ENCODE results near the gene PLPP4. TPM values are rescaled to one million over a fixed set of nuclear protein-coding genes. Genes with fewer than 3 reads are reported as not detected.

The PLPP4 gene
- polyA plus RNA-seq, 1 donor from 2014 or later = 4.4 TPM

- H3K4me3 ChIP-seq (ENCODE audit: low read length) = no peak overlapping the region
- no peaks in the 10 kb centered on the region for H3K79me2 ChIP-seq (replicated peaks; ENCODE audit: insufficient read depth, low read length)
- H3K4me2 ChIP-seq (ENCODE audit: low read length) = no peak overlapping the region
- TF ChIP-seq EZH2 (IDR thresholded peaks at IDR 0.05; ENCODE audit: borderline replicate concordance, insufficient read depth, low read length, poor library complexity, severe bottlenecking) (no peak), MXI1 (conservative IDR thresholded peaks at IDR 0.05; ENCODE audit: poor library complexity, severe bottlenecking) (no peak), RAD21 (conservative IDR thresholded peaks at IDR 0.05) (no peak), TAF1 (IDR thresholded peaks at IDR 0.05; ENCODE audit: low read depth) (no peak), POLR2AphosphoS5 (IDR thresholded peaks at IDR 0.05) (no peak), SMC3 (conservative IDR thresholded peaks at IDR 0.05; ENCODE audit: poor library complexity) (no peak), CTCF (IDR thresholded peaks at IDR 0.05; ENCODE audit: poor library complexity, severe bottlenecking) (no peak), REST (IDR thresholded peaks at IDR 0.05; ENCODE audit: borderline replicate concordance) (no peak), EP300 (conservative IDR thresholded peaks at IDR 0.05; ENCODE audit: poor library complexity, severe bottlenecking) (no peak)
- no peaks in the 10 kb centered on the region for H3K9me3 ChIP-seq (ENCODE audit: low read length)
- no peaks in the 10 kb centered on the region for H3K36me3 ChIP-seq (ENCODE audit: insufficient read depth, low read length)
- H3K27me3 ChIP-seq (ENCODE audit: insufficient read depth, low read depth, low read length) = no peaks in the 10 kb centered on the region
- no peak overlapping the region for H3K9ac ChIP-seq (ENCODE audit: low read length)
- H3K9me2 ChIP-seq (ENCODE audit: insufficient read depth, low read length) = no peaks in the 10 kb centered on the region
- no peaks in the 10 kb centered on the region for H4K20me1 ChIP-seq (ENCODE audit: insufficient read depth)
- no peak overlapping the region for H3K27ac ChIP-seq (ENCODE audit: low read length)
- no peak overlapping the region for H2AFZ ChIP-seq (ENCODE audit: low read depth, low read length)
- H3F3A ChIP-seq (ENCODE audit: insufficient read depth, low read length, poor library complexity, severe bottlenecking) = no peaks in the 10 kb centered on the region
Observed at GRCh38 chr10:120483651-120484301, 26.7 kb downstream of the PLPP4 start.

GRCh38 chr10:120485946-120486345 lies 28.9 kb downstream of the PLPP4 start:
- Histone ChIP-seq H3K9me3 (ENCODE audit: low read length) (no peaks in the 10 kb centered on the region), H3K4me3 (ENCODE audit: low read length) (no peak overlapping the region), H3K4me2 (ENCODE audit: low read length) (no peak overlapping the region), H3K9me2 (ENCODE audit: insufficient read depth, low read length) (no peaks in the 10 kb centered on the region), H4K20me1 (ENCODE audit: insufficient read depth) (no peaks in the 10 kb centered on the region), H3K36me3 (ENCODE audit: insufficient read depth, low read length) (no peaks in the 10 kb centered on the region), H3K27ac (ENCODE audit: low read length) (no peak overlapping the region), H3K79me2 (replicated peaks; ENCODE audit: insufficient read depth, low read length) (no peaks in the 10 kb centered on the region), H3F3A (ENCODE audit: insufficient read depth, low read length, poor library complexity, severe bottlenecking) (no peaks in the 10 kb centered on the region), H2AFZ (ENCODE audit: low read depth, low read length) (no peak overlapping the region), H3K27me3 (ENCODE audit: insufficient read depth, low read depth, low read length) (no peaks in the 10 kb centered on the region), H3K9ac (ENCODE audit: low read length) (no peak overlapping the region)
- TF ChIP-seq MXI1 (conservative IDR thresholded peaks at IDR 0.05; ENCODE audit: poor library complexity, severe bottlenecking) (no peak), EZH2 (IDR thresholded peaks at IDR 0.05; ENCODE audit: borderline replicate concordance, insufficient read depth, low read length, poor library complexity, severe bottlenecking) (no peak), POLR2AphosphoS5 (IDR thresholded peaks at IDR 0.05) (no peak), SMC3 (conservative IDR thresholded peaks at IDR 0.05; ENCODE audit: poor library complexity) (no peak), CTCF (IDR thresholded peaks at IDR 0.05; ENCODE audit: poor library complexity, severe bottlenecking) (no peak), RAD21 (conservative IDR thresholded peaks at IDR 0.05) (no peak), TAF1 (IDR thresholded peaks at IDR 0.05; ENCODE audit: low read depth) (no peak), REST (IDR thresholded peaks at IDR 0.05; ENCODE audit: borderline replicate concordance) (no peak), EP300 (conservative IDR thresholded peaks at IDR 0.05; ENCODE audit: poor library complexity, severe bottlenecking) (no peak)

Data from neural cell (in vitro differentiated cells).